GM18519 (cell line): ENCODE data around the gene MIEF1.

Source experiments
- ATAC-seq: cut with Tn5 transposase; IDR thresholded peaks from one replicate; pipeline ENCODE4 v1.9.1; 2021; ENCODE audit warnings: mild to moderate bottlenecking, moderate library complexity; ENCODE audit not compliant: unreplicated experiment, low FRiP score

MIEF1 gene

GRCh38 chr22:39554151-39554550, 52.1 kb downstream of the MIEF1 start:
- no peak for ATAC-seq

GRCh38 chr22:39556970-39557841, 55.1 kb downstream of the MIEF1 start:
- ATAC-seq: no peak

GRCh38 chr22:39558254-39558727, 56.2 kb downstream of the MIEF1 start:
- ATAC-seq: no peak

- ATAC-seq: no peak
Observed at GRCh38 chr22:39558950-39559349, 56.9 kb downstream of the MIEF1 start.

- ATAC-seq: no peak
Observed at GRCh38 chr22:39559456-39560105, 57.5 kb downstream of the MIEF1 start.

GRCh38 chr22:39560127-39560526, 58.0 kb downstream of the MIEF1 start:
- no peak for ATAC-seq

- ATAC-seq: no peak
Observed at GRCh38 chr22:39562839-39563489, 60.9 kb downstream of the MIEF1 start.

- no peak for ATAC-seq
Observed at GRCh38 chr22:39563571-39564428, 61.7 kb downstream of the MIEF1 start.

GRCh38 chr22:39565414-39565944, 63.4 kb downstream of the MIEF1 start:
- no peak for ATAC-seq

- ATAC-seq: no peak
Observed at GRCh38 chr22:39567135-39567946, 65.3 kb downstream of the MIEF1 start.
